RKO (cell line): Measurements from ENCODE around the gene CEPT1.

Source experiments
- DNase-seq: peaks from one replicate; pipeline ENCODE4 v3.0.0-alpha.2; 2016; ENCODE audit warnings: low spot score

CEPT1 gene

GRCh38 chr1:111227851-111228747, 88.1 kb downstream of the CEPT1 start:
- DNase-seq: no peak

GRCh38 chr1:111228748-111229126, 88.7 kb downstream of the CEPT1 start:
- DNase-seq: no peak

DNA sequence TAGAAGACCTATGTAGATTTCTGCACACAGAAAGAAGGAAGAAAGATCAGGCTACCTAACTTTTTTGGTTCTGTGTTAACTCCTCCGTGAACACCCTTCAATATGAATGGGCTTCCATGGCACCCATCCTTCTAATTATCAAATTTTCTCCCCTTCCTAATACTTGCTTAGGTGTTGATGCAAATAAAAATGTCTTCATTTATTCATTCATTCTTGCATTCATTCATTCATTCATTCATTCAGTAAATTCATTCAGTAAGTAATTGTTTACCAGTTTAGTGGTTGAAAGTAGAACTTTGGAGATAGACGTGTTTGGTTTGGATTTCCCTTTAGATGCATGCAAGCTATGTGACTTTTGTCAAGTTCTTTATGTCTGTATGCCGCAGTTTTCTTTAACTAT, 92.1 kb downstream of the CEPT1 start:
- no peak for DNase-seq

- DNase-seq: no peak
Measured at GRCh38 chr1:111234258-111234657, 94.2 kb downstream of the CEPT1 start.
